ENCODE data around the gene SPACA6. TPM values are rescaled to one million over a fixed set of nuclear protein-coding genes. Genes with fewer than 3 reads are reported as not detected.

Gene SPACA6
- total RNA-seq, 1 donor from 2014 or later = 27.2 TPM

DNA sequence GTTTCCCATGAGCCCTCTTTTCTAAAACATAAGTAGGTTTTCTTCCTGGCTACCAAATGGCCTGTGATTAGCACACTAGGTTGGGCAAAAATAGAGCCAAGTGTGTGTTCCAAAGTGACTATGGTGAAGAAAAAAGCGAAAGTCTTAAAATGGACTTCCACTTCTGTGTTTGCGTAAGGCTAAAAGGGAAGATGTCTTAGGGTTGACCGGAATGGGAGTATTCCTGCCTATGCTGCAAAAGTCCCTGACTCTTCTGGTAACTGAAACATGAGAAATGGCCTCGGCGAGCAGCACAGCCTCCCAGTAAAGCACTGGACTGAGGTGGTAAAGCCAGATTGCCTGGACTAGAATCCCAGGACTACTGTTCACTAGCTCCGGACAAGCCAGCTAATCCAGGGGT, 61.0 kb downstream of the SPACA6 start:
- TF ChIP-seq CTCF (IDR thresholded peaks at IDR 0.05; ENCODE audit: partially characterized antibody, unreplicated experiment) = no peak
- H3K36me3 Mint-ChIP-seq (ENCODE audit: unreplicated experiment) = no peaks in the 10 kb centered on the region
- H3K4me1 Mint-ChIP-seq (ENCODE audit: low read depth, unreplicated experiment) = no peaks in the 10 kb centered on the region
- no peak for DNase-seq
- H3K27ac Mint-ChIP-seq (ENCODE audit: unreplicated experiment) = no peak overlapping the region
- H3K27me3 Mint-ChIP-seq (ENCODE audit: unreplicated experiment) = peaks cover 5% of the 10 kb centered on the region
- no peak overlapping the region for H3K4me3 Mint-ChIP-seq (ENCODE audit: unreplicated experiment)
- no peaks in the 10 kb centered on the region for H3K9me3 Mint-ChIP-seq (ENCODE audit: unreplicated experiment)

DNA sequence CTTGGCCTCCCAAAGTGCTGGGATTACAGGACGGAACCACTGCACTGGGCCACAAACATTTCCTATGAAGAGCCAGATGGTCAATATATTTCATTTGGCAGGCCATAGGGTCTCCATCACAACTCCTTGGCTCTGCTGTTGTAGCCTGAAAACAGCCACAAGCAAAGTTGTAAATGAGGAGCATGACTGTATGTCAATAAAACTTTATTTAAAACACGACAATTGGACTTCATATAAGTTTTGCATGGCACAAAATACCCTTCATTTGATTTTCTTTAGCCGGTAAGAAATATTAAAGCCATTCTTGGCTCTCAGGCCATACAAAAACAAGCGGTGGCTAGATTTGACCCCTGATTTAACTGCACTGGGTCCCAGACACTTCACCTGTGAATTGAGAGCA, 61.6 kb downstream of the SPACA6 start:
- no peaks in the 10 kb centered on the region for H3K9me3 Mint-ChIP-seq (ENCODE audit: unreplicated experiment)
- no peak overlapping the region for H3K4me3 Mint-ChIP-seq (ENCODE audit: unreplicated experiment)
- no peak for TF ChIP-seq CTCF (IDR thresholded peaks at IDR 0.05; ENCODE audit: partially characterized antibody, unreplicated experiment)
- H3K36me3 Mint-ChIP-seq (ENCODE audit: unreplicated experiment) = no peaks in the 10 kb centered on the region
- no peak for DNase-seq
- no peak overlapping the region for H3K27ac Mint-ChIP-seq (ENCODE audit: unreplicated experiment)
- peaks cover 5% of the 10 kb centered on the region for H3K27me3 Mint-ChIP-seq (ENCODE audit: unreplicated experiment)
- H3K4me1 Mint-ChIP-seq (ENCODE audit: low read depth, unreplicated experiment) = no peaks in the 10 kb centered on the region

Small RNA genes within 50 kb of the gene (microRNA-seq; reads per million reads assigned to microRNA genes)
- gene MIR125A (ENCODE audit: unreplicated experiment) (2,302 reads per million, percentile 94 among the genes with 10 or more reads in this experiment), gene MIR99B (ENCODE audit: unreplicated experiment) (17,090 reads per million, percentile 98 among the genes with 10 or more reads in this experiment), gene MIRLET7E (ENCODE audit: unreplicated experiment) (1,780 reads per million, percentile 92 among the genes with 10 or more reads in this experiment)

Other genes starting within 250 kb of the SPACA6 start
- not detected for gene SIGLEC8, start 234.9 kb upstream of the SPACA6 start, total RNA-seq (ENCODE audit: unreplicated experiment)
- not detected for gene CEACAM18, start 214.8 kb upstream of the SPACA6 start, total RNA-seq (ENCODE audit: unreplicated experiment)
- gene SIGLEC12, start 191.5 kb upstream of the SPACA6 start, total RNA-seq (ENCODE audit: unreplicated experiment) = not detected
- not detected for gene SIGLEC6, start 161.7 kb upstream of the SPACA6 start, total RNA-seq (ENCODE audit: unreplicated experiment)
- gene ZNF175, start 122.0 kb upstream of the SPACA6 start, total RNA-seq (ENCODE audit: unreplicated experiment) = 12.4 TPM
- gene SIGLEC5, start 62.9 kb upstream of the SPACA6 start, total RNA-seq (ENCODE audit: unreplicated experiment) = not detected
- gene SIGLEC14, start 46.5 kb upstream of the SPACA6 start, total RNA-seq (ENCODE audit: unreplicated experiment) = not detected
- gene HAS1, start 30.7 kb downstream of the SPACA6 start, total RNA-seq (ENCODE audit: unreplicated experiment) = 4.4 TPM
- gene FPR1, start 58.5 kb downstream of the SPACA6 start, total RNA-seq (ENCODE audit: unreplicated experiment) = not detected
- not detected for gene FPR2, start 67.8 kb downstream of the SPACA6 start, total RNA-seq (ENCODE audit: unreplicated experiment)
- not detected for gene FPR3, start 101.8 kb downstream of the SPACA6 start, total RNA-seq (ENCODE audit: unreplicated experiment)
- gene ZNF577, start 194.6 kb downstream of the SPACA6 start, total RNA-seq (ENCODE audit: unreplicated experiment) = 14.3 TPM
- 19.2 TPM for gene ZNF649, start 211.7 kb downstream of the SPACA6 start, total RNA-seq (ENCODE audit: unreplicated experiment)
- gene ZNF613, start 234.1 kb downstream of the SPACA6 start, total RNA-seq (ENCODE audit: unreplicated experiment) = 11.1 TPM

All from glutamatergic neuron (in vitro differentiated cells).